Subcutaneous abdominal adipose tissue (tissue), 5 donors: ENCODE measurements around the gene AGBL1.
"Not testable (repeated sequence)": the region's sequence is repeated elsewhere in the genome, so short reads cannot be mapped to it uniquely, and the experiment has no call there.

ENCODE experiments used
- H3K27ac ChIP-seq: one replicate; pipeline ENCODE4 v1.7.0; 2013; ENCODE audit warnings: low read depth, mild to moderate bottlenecking, inconsistent platforms, low read length, moderate library complexity
- H3K27me3 ChIP-seq, 5 donors: one replicate each; pipeline ENCODE4 v1.7.0; 2013; ENCODE audit warnings: low read length in 5 of 5, inconsistent platforms in 1 of 5; ENCODE audit not compliant: control insufficient read depth in 5 of 5, insufficient read depth in 4 of 5
- H3K36me3 ChIP-seq, 5 donors: one replicate each; pipeline ENCODE4 v1.7.0; 2013; ENCODE audit warnings: low read length in 5 of 5; ENCODE audit not compliant: control insufficient read depth in 5 of 5, insufficient read depth in 5 of 5
- H3K4me1 ChIP-seq, 5 donors: one replicate each; pipeline ENCODE4 v1.7.0; 2013; ENCODE audit warnings: low read length in 5 of 5, mild to moderate bottlenecking in 3 of 5, moderate library complexity in 1 of 5; ENCODE audit not compliant: control insufficient read depth in 5 of 5, insufficient read depth in 5 of 5
- H3K4me3 ChIP-seq, 5 donors: one replicate each; pipeline ENCODE4 v1.7.0; 2013; ENCODE audit warnings: low read length in 5 of 5, low read depth in 1 of 5
- H3K9ac ChIP-seq, 5 donors: one replicate each; pipeline ENCODE4 v1.7.0; 2013; ENCODE audit warnings: low read length in 5 of 5, mild to moderate bottlenecking in 4 of 5, moderate library complexity in 3 of 5
- H3K9me3 ChIP-seq, 5 donors: one replicate each; pipeline ENCODE4 v1.7.0; 2013; ENCODE audit warnings: low read length in 5 of 5; ENCODE audit not compliant: control insufficient read depth in 5 of 5
- donor health status: healthy.
- donor health status: healthy.
- donor health status: healthy.
- donor health status: healthy.
- donor health status: healthy.

AGBL1 gene

DNA sequence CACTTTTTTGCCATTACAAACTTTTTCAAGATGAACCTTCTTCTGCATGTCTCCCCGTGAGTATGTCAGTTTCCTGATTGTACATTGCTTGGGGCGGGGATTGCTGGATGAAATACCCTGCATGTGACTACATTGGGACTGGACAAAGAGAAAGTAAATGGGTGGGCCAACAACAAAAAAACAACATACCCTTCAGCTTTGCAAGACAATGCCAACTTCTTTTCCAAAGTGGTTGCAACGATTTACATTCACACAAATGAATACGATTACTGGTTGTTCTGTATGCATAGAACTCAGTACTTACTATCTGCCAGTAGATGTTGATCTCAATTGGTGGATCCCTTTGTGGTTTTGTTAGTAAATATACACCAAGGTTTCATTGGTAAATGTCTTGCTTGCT, 908.4 kb downstream of the AGBL1 start:
- Histone ChIP-seq H3K36me3 (no peaks in the 10 kb centered on the region), H3K27ac (no peak overlapping the region), H3K9ac (no peak overlapping the region), H3K4me1 (no peaks in the 10 kb centered on the region), H3K9me3 (peaks cover 0 to 2% (median 0%) of the 10 kb centered on the region in 5 donors), H3K4me3 (no peak overlapping the region), H3K27me3 (no peaks in the 10 kb centered on the region)

DNA sequence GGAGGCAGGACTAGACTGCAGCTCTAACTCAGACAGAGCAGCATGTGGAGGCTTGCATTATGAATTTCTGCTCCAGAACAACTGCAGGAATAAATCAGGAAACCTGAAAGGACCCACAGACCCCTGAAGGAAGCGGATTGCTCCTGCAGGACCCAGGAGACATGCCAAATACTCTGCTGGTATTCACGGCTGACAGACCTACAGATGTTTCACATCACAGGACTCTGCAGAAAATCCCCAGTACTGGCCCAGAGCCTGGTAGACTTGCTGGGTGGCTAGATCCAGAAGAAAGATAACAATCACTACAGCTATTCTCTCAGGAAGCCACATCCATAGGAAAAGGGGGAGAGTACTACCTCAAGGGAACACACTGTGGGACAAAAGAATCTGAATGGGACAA, 942.1 kb downstream of the AGBL1 start:
- H3K27ac ChIP-seq, result no peak overlapping the region
- H3K9me3 ChIP-seq, result peaks cover 0 to 12% (median 4%) of the 10 kb centered on the region in 5 donors
- no peak overlapping the region for H3K9ac ChIP-seq
- H3K36me3 ChIP-seq, result no peaks in the 10 kb centered on the region
- H3K4me3 ChIP-seq, result no peak overlapping the region
- no peaks in the 10 kb centered on the region for H3K27me3 ChIP-seq
- H3K4me1 ChIP-seq, result no peaks in the 10 kb centered on the region

DNA sequence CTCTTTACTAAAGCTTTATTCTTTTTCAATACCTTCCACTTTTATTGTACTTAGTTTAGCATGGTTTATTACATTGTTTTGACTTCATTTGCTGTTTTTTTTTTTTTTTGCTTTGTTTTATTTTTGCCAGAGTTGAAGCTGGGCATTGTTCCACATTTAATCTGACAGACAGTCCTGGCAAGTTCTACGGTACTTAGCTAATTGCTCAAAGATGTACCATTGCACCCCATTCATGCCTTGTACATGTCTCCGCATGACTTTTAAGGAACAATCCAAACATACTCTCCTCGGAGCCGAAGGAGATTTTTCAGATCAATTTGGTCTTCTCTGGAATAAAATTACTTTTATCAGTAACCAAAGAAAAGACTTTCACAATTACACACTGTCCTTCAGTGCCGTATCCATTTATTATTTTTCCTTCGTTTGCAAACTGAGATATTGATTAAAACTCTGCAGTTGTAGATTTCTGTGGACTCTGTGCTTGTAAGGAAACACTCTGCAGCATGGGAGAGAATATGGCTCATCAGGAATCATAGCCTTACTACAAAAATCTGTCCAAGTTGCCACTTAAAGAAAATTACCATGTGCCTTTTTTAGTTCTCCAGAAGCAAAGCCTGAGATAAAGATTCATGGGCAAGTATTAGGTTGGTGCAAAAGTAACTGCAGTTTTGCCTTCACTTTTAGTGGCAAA, 952.0 kb downstream of the AGBL1 start:
- Histone ChIP-seq H3K36me3 (no peaks in the 10 kb centered on the region), H3K9me3 (peaks cover 0 to 7% (median 0%) of the 10 kb centered on the region in 5 donors), H3K9ac (no peak overlapping the region), H3K27me3 (no peaks in the 10 kb centered on the region), H3K4me3 (no peak overlapping the region), H3K4me1 (no peaks in the 10 kb centered on the region), H3K27ac (no peak overlapping the region)

DNA sequence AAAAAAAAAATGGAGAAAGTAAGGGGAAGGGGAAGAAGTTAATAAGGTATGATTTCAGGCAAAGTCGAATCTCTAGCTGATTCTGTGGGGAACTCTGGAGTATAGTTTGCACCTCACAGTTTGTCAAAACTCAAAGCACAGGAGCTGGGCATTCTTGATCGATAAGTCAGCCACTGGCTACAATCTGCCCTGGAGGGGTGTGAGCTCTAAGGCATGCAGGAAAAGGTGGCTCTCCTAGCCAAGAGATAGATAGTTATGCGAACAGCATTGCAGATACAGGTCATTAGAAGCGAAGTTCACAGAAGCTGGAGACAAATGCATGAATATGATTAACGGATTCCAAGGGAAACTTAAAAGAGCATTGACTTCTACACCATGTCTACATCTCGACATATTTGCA, 952.6 kb downstream of the AGBL1 start:
- Histone ChIP-seq H3K27me3 (no peaks in the 10 kb centered on the region), H3K4me3 (no peak overlapping the region), H3K4me1 (no peaks in the 10 kb centered on the region), H3K9me3 (peaks cover 0 to 3% (median 0%) of the 10 kb centered on the region in 5 donors), H3K36me3 (no peaks in the 10 kb centered on the region), H3K27ac (no peak overlapping the region), H3K9ac (no peak overlapping the region)

DNA sequence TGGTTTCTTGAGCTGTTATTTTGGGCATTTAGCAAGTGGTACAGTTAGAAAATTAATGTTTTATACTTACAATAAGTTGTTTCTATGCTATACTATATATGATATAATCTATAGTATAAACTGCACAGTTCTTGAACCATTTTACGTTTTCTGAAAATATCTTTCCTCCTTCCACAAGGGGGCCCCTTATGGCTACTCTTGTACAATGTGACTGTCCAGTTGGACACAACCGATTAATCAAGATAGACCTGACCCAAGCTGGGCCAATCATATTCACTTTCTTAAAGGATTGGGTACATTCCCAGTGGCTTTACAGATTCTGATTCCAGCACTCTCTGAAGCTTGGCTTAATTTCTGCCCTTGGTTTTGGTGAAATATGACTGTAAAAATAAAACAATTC, 953.4 kb downstream of the AGBL1 start:
- no peaks in the 10 kb centered on the region for H3K4me1 ChIP-seq
- no peaks in the 10 kb centered on the region for H3K27me3 ChIP-seq
- no peak overlapping the region for H3K27ac ChIP-seq
- H3K9me3 ChIP-seq, result no peaks in the 10 kb centered on the region
- H3K9ac ChIP-seq, result no peak overlapping the region
- no peaks in the 10 kb centered on the region for H3K36me3 ChIP-seq
- H3K4me3 ChIP-seq, result no peak overlapping the region

DNA sequence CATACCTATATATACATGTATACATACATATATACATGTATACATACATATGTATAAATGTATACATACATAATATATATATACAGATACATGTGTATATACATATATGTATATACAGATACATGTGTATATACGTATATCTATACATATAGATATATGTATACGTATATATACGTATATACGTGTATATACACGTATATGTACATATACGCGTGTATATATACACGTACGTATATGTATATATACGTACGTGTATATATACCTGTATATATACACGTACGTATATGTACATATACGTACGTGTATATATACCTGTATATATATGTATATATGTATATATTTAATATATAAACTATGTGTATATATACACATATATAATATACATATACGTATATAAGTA, 955.2 kb downstream of the AGBL1 start:
- Histone ChIP-seq H3K4me1 (no peaks in the 10 kb centered on the region), H3K4me3 (no peak overlapping the region), H3K27ac (no peak overlapping the region), H3K36me3 (no peaks in the 10 kb centered on the region), H3K27me3 (peaks cover 0 to 4% (median 0%) of the 10 kb centered on the region in 5 donors), H3K9me3 (no peaks in the 10 kb centered on the region), H3K9ac (no peak overlapping the region)

DNA sequence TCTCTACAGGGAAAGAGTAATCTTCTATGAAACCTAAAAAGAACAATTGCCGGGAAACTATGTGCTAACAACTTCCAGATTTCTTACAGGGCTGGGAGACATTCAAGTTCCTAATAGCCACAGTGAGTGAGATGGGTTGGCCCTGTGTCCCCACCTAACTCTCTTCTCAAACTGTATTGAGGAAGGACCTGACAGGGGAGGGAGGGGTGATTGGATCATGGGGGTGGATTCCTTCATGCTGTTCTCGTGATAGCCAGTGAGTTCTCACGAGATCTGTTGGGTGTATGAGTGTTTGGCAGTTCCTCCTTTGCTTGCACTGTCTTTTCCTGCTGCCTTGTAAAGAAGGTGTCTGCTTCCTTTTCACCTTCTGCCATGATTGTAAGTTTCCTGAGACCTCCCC, 958.7 kb downstream of the AGBL1 start:
- peaks cover 0 to 4% (median 0%) of the 10 kb centered on the region in 5 donors for H3K27me3 ChIP-seq
- no peaks in the 10 kb centered on the region for H3K36me3 ChIP-seq
- H3K4me1 ChIP-seq, result no peaks in the 10 kb centered on the region
- no peak overlapping the region for H3K4me3 ChIP-seq
- no peak overlapping the region for H3K9ac ChIP-seq
- H3K27ac ChIP-seq, result no peak overlapping the region
- no peaks in the 10 kb centered on the region for H3K9me3 ChIP-seq

DNA sequence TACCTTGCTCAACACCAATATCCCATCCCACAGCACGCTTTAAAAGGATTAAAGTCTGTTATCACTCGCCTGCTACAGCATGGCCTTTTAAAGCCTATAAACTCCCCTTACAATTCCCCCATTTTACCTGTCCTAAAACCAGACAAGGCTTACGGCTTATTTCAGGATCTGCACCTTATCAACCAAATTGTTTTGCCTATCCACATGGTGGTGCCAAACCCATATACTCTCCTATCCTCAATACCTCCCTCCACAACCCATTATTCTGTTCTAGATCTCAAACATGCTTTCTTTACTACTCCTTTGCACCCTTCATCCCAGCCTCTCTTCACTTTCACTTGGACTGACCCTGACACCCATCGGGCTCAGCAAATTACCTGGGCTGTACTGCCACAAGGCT, 962.9 kb downstream of the AGBL1 start:
- H3K4me1 ChIP-seq, H3K27ac ChIP-seq, H3K27me3 ChIP-seq, H3K9me3 ChIP-seq, H3K36me3 ChIP-seq, H3K4me3 ChIP-seq, H3K9ac ChIP-seq: not testable (repeated sequence)

DNA sequence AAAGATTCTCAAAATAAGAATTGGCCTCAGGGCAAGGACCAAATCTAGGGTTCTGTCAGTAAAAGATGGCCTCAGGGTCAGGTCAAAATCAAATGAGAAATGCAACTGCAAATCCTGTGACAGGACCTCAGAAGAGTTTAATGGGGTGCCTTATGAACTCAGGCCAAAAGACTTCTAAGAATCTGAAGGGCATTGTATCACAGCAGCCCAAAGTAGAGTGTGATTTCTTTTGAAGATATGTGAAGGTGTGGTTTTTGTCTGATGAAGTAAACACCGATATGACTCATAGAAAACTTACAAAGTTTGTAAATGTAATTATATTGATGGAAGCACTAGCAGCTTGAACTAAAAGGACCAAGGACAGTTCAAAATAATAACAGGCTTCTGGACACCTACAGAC, 966.1 kb downstream of the AGBL1 start:
- H3K36me3 ChIP-seq, result no peaks in the 10 kb centered on the region
- H3K4me1 ChIP-seq, result no peaks in the 10 kb centered on the region
- H3K4me3 ChIP-seq, result no peak overlapping the region
- H3K27ac ChIP-seq, result no peak overlapping the region
- H3K27me3 ChIP-seq, result no peaks in the 10 kb centered on the region
- no peaks in the 10 kb centered on the region for H3K9me3 ChIP-seq
- no peak overlapping the region for H3K9ac ChIP-seq

DNA sequence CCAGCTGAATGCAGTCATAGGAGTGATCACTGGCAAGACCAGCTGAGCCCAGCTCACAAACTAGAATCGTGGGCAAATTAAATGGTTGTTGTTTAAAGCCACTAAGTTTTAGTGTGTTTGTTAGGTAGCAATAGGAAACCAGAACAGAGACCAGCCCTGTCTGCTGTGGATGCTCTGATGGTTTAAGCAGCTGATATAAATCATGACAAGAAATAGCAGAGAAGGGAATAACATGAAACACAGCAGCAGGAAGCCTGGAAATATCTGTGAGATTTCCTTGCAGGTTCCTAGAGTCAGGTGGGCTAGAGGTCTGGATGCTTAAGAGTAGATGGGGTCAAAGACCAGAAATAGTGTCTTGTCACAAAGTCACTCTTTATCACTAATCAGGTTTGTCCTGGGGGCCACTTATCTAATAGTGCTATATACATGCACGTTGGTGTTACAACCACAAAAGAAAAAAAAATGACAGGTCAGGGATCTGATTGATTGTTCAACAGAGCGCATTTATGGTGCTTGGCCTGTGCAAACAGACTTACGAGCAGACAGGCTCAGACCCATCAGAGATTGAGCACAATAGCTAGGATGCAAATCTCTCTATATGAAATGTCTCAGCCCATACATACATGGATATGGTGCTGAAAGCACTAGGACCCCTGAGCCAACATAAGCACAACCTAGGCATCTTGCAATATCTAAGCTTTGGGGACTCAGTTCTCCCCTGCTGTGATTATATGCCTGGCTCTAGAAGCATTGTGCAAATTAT, 967.7 kb downstream of the AGBL1 start:
- H3K4me1 ChIP-seq, result no peaks in the 10 kb centered on the region
- no peak overlapping the region for H3K27ac ChIP-seq
- H3K4me3 ChIP-seq, result no peak overlapping the region
- H3K9ac ChIP-seq, result no peak overlapping the region
- no peaks in the 10 kb centered on the region for H3K27me3 ChIP-seq
- H3K9me3 ChIP-seq, result no peaks in the 10 kb centered on the region
- H3K36me3 ChIP-seq, result no peaks in the 10 kb centered on the region
